ENCODE measurements around the gene RASGEF1C. TPM values are rescaled to one million over a fixed set of nuclear protein-coding genes. Genes with fewer than 3 reads are reported as not detected.
A peak's percentile ranks its signal among the peaks of the same experiment; 100 is the strongest.
"Not testable (repeated sequence)": the region's sequence is repeated elsewhere in the genome, so short reads cannot be mapped to it uniquely, and the experiment has no call there.

Gene RASGEF1C
- total RNA-seq, 1 donor from 2014 or later = not detected

GRCh38 chr5:180136630-180137381, 72.2 kb downstream of the RASGEF1C start:
- DNase-seq (ENCODE audit: low read depth in 2 of 2) = no peak

GRCh38 chr5:180135967-180136629, 72.9 kb downstream of the RASGEF1C start:
- no peak for DNase-seq (ENCODE audit: low read depth in 2 of 2)

- peak in 1 of 2 donors; percentile 50 for DNase-seq (ENCODE audit: low read depth in 2 of 2)
Observed at GRCh38 chr5:180135128-180135955, 73.7 kb downstream of the RASGEF1C start.

GRCh38 chr5:180133971-180134508, 75.0 kb downstream of the RASGEF1C start:
- DNase-seq (ENCODE audit: low read depth in 2 of 2) = no peak

- DNase-seq (ENCODE audit: low read depth in 2 of 2) = no peak
Observed at GRCh38 chr5:180133551-180133950, 75.5 kb downstream of the RASGEF1C start.

GRCh38 chr5:180133060-180133459, 76.0 kb downstream of the RASGEF1C start:
- no peak for DNase-seq (ENCODE audit: low read depth in 2 of 2)

- DNase-seq (ENCODE audit: low read depth in 2 of 2) = no peak
Observed at GRCh38 chr5:180130876-180131740, 77.9 kb downstream of the RASGEF1C start.

- no peak for DNase-seq (ENCODE audit: low read depth in 2 of 2)
Observed at GRCh38 chr5:180130291-180130869, 78.6 kb downstream of the RASGEF1C start.

GRCh38 chr5:180129291-180130190, 79.5 kb downstream of the RASGEF1C start:
- no peak for DNase-seq (ENCODE audit: low read depth in 2 of 2)

GRCh38 chr5:180128671-180129261, 80.2 kb downstream of the RASGEF1C start:
- no peak for DNase-seq (ENCODE audit: low read depth in 2 of 2)

- no peak for DNase-seq (ENCODE audit: low read depth in 2 of 2)
Observed at GRCh38 chr5:180127682-180128670, 81.0 kb downstream of the RASGEF1C start.

- no peak for DNase-seq (ENCODE audit: low read depth in 2 of 2)
Observed at GRCh38 chr5:180126716-180127681, 82.0 kb downstream of the RASGEF1C start.

GRCh38 chr5:180126156-180126555, 82.9 kb downstream of the RASGEF1C start:
- not testable (repeated sequence) for DNase-seq (ENCODE audit: low read depth in 2 of 2)

- DNase-seq (ENCODE audit: low read depth in 2 of 2) = not testable (repeated sequence)
Observed at GRCh38 chr5:180124662-180125061, 84.3 kb downstream of the RASGEF1C start.

GRCh38 chr5:180122875-180123274, 86.1 kb downstream of the RASGEF1C start:
- no peak for DNase-seq (ENCODE audit: low read depth in 2 of 2)

- DNase-seq (ENCODE audit: low read depth in 2 of 2) = no peak
Observed at GRCh38 chr5:180121826-180122413, 87.1 kb downstream of the RASGEF1C start.

Measured in dermis microvascular lymphatic vessel endothelial cell (primary cell).